ENCODE measurements around the gene KMT5B. TPM values are rescaled to one million over a fixed set of nuclear protein-coding genes. Genes with fewer than 3 reads are reported as not detected.
A peak's percentile ranks its signal among the peaks of the same experiment; 100 is the strongest.

KMT5B gene
- total and polyA plus RNA-seq, 2 of the 13 experiments (the other 11 are each of a cell fraction or from before 2014, with no cell fraction given), result 17.6 to 23.7 TPM

- TF ChIP-seq, protein P1, sequence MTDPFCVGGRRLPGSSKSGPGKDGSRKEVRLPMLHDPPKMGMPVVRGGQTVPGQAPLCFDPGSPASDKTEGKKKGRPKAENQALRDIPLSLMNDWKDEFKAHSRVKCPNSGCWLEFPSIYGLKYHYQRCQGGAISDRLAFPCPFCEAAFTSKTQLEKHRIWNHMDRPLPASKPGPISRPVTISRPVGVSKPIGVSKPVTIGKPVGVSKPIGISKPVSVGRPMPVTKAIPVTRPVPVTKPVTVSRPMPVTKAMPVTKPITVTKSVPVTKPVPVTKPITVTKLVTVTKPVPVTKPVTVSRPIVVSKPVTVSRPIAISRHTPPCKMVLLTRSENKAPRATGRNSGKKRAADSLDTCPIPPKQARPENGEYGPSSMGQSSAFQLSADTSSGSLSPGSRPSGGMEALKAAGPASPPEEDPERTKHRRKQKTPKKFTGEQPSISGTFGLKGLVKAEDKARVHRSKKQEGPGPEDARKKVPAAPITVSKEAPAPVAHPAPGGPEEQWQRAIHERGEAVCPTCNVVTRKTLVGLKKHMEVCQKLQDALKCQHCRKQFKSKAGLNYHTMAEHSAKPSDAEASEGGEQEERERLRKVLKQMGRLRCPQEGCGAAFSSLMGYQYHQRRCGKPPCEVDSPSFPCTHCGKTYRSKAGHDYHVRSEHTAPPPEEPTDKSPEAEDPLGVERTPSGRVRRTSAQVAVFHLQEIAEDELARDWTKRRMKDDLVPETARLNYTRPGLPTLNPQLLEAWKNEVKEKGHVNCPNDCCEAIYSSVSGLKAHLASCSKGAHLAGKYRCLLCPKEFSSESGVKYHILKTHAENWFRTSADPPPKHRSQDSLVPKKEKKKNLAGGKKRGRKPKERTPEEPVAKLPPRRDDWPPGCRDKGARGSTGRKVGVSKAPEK (CRISPR knock-in tag; IDR thresholded peaks at IDR 0.05; ENCODE audit: borderline replicate concordance), result no peak
- no peak for TF ChIP-seq ZNF558 (CRISPR knock-in tag; IDR thresholded peaks at IDR 0.05; ENCODE audit: borderline replicate concordance)
- TF ChIP-seq SUZ12 (IDR thresholded peaks at IDR 0.05; ENCODE audit: low read depth, low read length), result no peak
- TF ChIP-seq RNF2 (conservative IDR thresholded peaks at IDR 0.05; ENCODE audit: low read depth), result no peak
- TF ChIP-seq FOXA1 (IDR thresholded peaks at IDR 0.05), result no peak
- TF ChIP-seq FOXA1 (CRISPR knock-in tag; IDR thresholded peaks at IDR 0.05), result peak; percentile 71
- no peak for TF ChIP-seq ZNF501 (CRISPR knock-in tag; IDR thresholded peaks at IDR 0.05)
- TF ChIP-seq, protein P2, sequence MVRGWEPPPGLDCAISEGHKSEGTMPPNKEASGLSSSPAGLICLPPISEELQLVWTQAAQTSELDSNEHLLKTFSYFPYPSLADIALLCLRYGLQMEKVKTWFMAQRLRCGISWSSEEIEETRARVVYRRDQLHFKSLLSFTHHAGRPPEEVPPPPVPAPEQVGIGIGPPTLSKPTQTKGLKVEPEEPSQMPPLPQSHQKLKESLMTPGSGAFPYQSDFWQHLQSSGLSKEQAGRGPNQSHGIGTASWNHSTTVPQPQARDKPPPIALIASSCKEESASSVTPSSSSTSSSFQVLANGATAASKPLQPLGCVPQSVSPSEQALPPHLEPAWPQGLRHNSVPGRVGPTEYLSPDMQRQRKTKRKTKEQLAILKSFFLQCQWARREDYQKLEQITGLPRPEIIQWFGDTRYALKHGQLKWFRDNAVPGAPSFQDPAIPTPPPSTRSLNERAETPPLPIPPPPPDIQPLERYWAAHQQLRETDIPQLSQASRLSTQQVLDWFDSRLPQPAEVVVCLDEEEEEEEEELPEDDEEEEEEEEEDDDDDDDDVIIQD (CRISPR knock-in tag; IDR thresholded peaks at IDR 0.05; ENCODE audit: low read depth), result 0 out of 2 replicates have a peak, but pooled peaks have one; percentile 27
- 0 out of 2 replicates have a peak, but pooled peaks have one; percentile 15 for TF ChIP-seq RXRB (CRISPR knock-in tag; IDR thresholded peaks at IDR 0.05; ENCODE audit: borderline replicate concordance)
- TF ChIP-seq, protein P3, sequence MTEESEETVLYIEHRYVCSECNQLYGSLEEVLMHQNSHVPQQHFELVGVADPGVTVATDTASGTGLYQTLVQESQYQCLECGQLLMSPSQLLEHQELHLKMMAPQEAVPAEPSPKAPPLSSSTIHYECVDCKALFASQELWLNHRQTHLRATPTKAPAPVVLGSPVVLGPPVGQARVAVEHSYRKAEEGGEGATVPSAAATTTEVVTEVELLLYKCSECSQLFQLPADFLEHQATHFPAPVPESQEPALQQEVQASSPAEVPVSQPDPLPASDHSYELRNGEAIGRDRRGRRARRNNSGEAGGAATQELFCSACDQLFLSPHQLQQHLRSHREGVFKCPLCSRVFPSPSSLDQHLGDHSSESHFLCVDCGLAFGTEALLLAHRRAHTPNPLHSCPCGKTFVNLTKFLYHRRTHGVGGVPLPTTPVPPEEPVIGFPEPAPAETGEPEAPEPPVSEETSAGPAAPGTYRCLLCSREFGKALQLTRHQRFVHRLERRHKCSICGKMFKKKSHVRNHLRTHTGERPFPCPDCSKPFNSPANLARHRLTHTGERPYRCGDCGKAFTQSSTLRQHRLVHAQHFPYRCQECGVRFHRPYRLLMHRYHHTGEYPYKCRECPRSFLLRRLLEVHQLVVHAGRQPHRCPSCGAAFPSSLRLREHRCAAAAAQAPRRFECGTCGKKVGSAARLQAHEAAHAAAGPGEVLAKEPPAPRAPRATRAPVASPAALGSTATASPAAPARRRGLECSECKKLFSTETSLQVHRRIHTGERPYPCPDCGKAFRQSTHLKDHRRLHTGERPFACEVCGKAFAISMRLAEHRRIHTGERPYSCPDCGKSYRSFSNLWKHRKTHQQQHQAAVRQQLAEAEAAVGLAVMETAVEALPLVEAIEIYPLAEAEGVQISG (CRISPR knock-in tag; IDR thresholded peaks at IDR 0.05), result no peak
- no peak for TF ChIP-seq GPN1 (CRISPR knock-in tag; IDR thresholded peaks at IDR 0.05; ENCODE audit: borderline replicate concordance)
- TF ChIP-seq, protein P4, sequence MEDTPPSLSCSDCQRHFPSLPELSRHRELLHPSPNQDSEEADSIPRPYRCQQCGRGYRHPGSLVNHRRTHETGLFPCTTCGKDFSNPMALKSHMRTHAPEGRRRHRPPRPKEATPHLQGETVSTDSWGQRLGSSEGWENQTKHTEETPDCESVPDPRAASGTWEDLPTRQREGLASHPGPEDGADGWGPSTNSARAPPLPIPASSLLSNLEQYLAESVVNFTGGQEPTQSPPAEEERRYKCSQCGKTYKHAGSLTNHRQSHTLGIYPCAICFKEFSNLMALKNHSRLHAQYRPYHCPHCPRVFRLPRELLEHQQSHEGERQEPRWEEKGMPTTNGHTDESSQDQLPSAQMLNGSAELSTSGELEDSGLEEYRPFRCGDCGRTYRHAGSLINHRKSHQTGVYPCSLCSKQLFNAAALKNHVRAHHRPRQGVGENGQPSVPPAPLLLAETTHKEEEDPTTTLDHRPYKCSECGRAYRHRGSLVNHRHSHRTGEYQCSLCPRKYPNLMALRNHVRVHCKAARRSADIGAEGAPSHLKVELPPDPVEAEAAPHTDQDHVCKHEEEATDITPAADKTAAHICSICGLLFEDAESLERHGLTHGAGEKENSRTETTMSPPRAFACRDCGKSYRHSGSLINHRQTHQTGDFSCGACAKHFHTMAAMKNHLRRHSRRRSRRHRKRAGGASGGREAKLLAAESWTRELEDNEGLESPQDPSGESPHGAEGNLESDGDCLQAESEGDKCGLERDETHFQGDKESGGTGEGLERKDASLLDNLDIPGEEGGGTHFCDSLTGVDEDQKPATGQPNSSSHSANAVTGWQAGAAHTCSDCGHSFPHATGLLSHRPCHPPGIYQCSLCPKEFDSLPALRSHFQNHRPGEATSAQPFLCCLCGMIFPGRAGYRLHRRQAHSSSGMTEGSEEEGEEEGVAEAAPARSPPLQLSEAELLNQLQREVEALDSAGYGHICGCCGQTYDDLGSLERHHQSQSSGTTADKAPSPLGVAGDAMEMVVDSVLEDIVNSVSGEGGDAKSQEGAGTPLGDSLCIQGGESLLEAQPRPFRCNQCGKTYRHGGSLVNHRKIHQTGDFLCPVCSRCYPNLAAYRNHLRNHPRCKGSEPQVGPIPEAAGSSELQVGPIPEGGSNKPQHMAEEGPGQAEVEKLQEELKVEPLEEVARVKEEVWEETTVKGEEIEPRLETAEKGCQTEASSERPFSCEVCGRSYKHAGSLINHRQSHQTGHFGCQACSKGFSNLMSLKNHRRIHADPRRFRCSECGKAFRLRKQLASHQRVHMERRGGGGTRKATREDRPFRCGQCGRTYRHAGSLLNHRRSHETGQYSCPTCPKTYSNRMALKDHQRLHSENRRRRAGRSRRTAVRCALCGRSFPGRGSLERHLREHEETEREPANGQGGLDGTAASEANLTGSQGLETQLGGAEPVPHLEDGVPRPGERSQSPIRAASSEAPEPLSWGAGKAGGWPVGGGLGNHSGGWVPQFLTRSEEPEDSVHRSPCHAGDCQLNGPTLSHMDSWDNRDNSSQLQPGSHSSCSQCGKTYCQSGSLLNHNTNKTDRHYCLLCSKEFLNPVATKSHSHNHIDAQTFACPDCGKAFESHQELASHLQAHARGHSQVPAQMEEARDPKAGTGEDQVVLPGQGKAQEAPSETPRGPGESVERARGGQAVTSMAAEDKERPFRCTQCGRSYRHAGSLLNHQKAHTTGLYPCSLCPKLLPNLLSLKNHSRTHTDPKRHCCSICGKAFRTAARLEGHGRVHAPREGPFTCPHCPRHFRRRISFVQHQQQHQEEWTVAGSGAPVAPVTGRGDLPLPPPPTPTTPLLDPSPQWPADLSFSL (CRISPR knock-in tag; IDR thresholded peaks at IDR 0.05), result no peak
- no peak for TF ChIP-seq NCOA5 (CRISPR knock-in tag; IDR thresholded peaks at IDR 0.05)
- no peak for TF ChIP-seq ATF3 (CRISPR knock-in tag; IDR thresholded peaks at IDR 0.05)
- 0 out of 2 replicates have a peak, but pooled peaks have one; percentile 58 for TF ChIP-seq ETV6 (CRISPR knock-in tag; conservative IDR thresholded peaks at IDR 0.05)
- TF ChIP-seq TBX2 (CRISPR knock-in tag; IDR thresholded peaks at IDR 0.05; ENCODE audit: borderline replicate concordance), result no peak; the same call in 1 of the 2 replicates
- TF ChIP-seq MXD4 (CRISPR knock-in tag; IDR thresholded peaks at IDR 0.05), result no peak
Measured at GRCh38 chr11:68107689-68108088, 105.4 kb downstream of the KMT5B start (continued).

Data from HepG2 (cell line).